HG03196 (cell line): ENCODE data around the gene MCCC1.
A peak's percentile ranks its signal among the peaks of the same experiment; 100 is the strongest.
"Not testable (repeated sequence)": the region's sequence is repeated elsewhere in the genome, so short reads cannot be mapped to it uniquely, and the experiment has no call there.

Experiments
- ATAC-seq: cut with Tn5 transposase; IDR thresholded peaks from one replicate; pipeline ENCODE4 v1.9.1; 2021; ENCODE audit not compliant: unreplicated experiment

MCCC1 gene

DNA sequence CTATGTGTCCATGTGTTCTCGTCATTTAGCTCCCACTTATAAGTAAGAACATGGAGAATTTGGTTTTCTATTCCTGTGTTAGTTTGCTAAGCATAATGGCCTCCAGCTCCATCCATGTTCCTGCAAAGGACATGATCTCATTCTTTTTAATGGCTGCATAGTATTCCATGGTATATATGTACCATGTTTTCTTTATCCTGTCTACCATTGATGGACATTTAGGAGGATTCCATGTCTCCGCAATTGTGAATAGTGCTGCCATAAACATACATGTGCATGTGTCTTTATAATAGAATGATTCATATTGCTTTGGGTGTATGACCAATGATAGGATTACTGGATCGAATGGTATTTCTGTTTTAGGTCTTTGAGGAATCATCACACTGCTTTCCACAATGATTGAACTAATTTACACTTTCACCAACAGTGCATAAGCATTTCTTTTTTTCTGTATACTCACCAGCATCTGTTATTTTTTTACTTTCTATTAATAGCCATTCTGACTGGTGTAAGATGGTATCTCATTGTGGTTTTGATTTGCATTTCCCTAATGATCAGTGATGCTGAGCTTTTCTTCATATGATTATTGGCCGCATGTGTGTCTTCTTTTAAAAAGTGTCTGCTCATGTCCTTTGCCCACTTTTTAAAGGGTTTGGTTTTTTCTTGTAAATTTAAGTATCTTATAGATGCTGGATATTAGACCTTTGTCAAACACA, 105.7 kb downstream of the MCCC1 start:
- not testable (repeated sequence) for ATAC-seq

DNA sequence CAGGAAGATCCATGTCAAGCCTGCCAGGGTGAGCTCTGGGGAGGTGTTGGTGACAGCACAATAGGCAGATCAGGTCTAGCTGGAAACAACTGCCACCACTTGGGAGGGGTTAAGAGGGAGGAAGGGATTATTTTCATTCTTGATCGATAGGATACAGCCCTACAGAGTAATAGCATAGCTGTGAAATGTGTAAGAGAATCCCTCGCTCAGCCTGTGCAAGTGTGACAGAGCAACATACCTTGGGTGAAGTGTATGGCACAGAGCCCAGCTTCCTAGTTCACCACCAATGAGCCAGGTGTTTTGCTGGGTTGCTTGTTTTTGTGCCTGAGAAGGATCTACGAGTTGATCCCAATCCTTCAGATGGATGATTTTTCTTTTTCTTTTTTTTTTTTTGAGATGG, 109.7 kb downstream of the MCCC1 start:
- no peak for ATAC-seq

DNA sequence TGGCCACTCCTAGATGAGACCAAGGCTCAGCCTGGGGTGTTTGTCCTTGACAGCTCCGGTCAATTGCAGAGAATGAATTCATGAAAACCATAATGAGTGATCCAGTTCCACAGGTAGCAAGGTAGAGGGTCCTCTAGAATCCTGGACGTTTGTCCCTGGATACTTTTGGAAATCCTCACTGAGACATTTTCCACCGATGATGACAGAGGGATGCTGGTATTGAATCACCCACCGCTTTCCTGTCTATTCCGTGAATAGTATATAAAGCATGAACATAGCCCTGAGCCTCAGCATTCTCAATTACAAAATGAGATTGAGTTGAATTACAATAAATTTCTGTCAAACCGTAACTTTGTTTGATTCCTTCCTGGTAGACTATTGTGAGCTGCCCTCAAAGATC, 113.3 kb downstream of the MCCC1 start:
- ATAC-seq = no peak

DNA sequence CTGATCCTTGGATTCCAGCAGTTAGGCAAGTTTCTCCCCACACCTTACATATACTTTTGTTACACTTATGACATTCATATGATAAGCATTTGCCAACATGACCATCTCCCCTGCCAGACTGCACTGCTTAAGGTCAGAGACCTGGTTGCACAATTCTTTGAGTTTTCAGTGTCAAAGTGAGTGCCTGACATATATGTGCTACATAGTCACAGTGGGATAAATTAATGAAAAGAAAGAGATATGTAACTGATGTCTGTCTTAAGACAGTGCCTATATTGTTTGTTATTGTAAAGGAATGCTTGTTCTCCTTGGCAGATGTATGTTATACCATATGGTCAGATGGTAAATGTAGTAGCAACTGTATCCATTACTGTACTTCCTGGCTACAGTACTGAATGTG, 115.4 kb downstream of the MCCC1 start:
- no peak for ATAC-seq

DNA sequence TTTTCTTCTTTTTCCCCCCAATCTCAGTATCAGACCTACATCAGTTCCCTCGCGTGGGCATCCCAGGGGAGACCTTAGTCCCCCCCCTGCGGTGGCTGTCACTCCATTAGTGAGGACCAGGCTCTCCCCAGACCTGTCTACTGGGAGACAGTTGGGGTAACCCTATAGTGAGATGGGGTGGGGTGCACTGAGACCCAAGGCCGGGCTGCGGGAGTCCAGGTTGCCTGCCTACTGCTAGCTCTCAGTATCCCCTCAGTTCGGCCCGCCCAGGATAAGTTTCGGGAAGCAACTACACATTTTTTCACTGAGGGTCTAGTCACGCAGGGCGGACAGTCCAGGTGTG, 118.3 kb downstream of the MCCC1 start:
- no peak for ATAC-seq

DNA sequence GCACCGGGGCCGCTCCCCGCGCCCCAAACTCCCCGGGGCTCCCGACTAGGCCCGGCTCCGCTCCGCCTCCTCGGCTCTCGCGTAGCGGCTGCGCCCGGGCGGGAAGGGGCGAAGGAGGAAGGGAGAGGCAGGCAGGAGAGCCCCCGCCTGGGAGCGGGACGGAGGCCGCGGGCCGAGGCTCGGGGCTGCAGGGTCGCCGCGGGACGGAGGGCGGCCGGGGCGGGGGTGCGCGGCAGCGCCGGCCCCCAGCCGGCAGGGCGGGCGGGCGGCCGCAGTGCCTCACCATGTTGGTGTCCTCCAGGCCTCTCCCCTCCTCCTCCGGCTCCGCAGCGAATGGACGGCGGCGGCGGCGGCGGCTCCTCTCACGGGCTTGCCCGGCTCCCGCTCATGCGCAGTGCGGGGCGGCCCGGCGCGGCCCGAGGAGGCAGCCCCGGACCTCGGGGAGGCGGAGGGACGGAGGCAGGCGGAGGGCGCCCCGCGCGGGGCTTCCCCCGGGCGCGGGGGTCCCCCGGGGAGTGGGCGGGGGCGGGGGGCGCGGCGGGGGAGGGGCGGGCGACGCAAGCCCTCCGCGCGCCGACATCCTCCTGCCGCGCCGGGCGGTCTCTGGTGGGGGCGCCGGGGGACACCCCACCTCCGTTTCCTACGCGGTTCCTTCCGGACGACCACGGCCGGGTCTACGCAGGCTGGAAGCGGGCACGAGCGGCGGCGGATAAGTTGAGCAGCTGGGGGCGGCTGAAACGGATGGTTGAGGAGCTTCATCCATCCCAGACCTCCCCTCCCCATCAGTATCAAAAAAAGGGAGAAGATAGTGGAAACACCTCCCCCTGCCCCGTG, 118.9 kb downstream of the MCCC1 start, which contains the start of gene DCUN1D1:
Gene DCUN1D1, minus strand, starts transcription at position 335 of the 834 bp plus-strand sequence. Its CDS starts 49 bp downstream, at position 286.
- ATAC-seq = peak; percentile 80

DNA sequence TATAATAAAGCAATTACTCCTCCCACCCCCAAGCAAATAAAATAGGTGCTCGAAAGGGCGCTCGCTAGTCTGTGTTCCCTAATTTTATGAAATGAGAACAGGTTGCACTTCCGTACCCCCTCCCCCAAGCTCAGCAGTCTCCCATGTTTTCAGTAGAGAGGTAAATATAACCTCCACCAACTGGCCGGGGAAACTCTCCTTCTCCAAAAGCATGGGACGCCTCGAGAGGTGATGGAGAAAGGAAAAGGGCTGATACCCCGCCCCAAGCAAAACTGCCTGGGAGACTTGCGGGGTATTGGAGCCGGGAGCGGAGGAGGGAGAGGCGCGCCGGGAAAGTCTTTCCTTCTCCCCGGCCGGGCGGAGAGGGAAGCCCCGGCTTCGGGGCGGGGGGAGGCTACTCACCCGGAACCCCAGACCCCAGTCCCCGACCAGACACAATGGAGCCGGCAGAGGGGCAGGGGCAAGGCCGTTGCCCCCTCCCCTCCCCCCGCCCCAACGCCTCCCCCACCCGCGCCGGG, 119.6 kb downstream of the MCCC1 start:
- ATAC-seq = peak; percentile 23

DNA sequence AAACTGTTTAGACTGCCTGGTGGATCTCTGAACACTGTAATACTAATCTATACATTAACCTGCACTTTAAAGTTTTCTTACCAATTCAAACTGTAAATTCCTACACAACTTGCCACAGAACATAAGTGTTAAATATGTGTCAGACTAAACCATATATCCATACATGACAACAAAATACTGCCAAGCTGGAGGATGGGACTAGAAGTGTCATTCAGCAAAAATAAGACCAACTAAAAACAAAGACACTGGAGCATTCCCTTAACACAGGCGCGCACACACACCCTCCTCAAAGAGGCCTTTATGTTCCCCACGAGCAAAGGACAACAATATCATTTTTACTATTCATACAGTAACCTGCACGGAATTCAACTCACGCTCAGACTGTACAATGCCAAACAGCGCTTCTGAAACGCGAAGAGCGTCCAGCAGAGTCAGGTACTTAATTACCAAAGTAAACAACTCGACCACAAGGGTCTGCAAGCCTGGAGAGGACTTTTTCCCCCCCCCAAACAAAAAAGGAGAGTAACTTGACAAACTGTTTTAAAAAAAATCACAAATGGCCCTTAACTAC, 120.1 kb downstream of the MCCC1 start:
- no peak for ATAC-seq

DNA sequence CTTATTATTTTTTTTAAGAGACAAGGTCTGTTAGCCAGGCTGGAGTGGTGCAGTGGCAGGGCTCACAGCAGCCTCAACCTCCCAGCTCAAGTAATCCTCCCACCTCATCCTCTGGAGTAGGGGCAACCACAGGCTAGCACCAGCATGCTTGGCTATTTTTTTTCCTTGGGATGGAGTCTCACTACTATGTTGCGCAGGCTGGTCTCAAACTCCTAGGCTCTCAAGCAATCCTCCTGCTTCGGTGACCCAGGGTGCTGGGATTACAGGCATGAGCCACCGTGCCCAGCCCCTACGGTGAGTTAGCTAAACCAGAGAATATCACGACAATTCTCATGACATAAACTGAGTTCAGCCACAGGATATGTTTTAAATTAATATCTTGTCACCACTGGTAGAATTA, 120.9 kb downstream of the MCCC1 start:
- ATAC-seq = no peak

DNA sequence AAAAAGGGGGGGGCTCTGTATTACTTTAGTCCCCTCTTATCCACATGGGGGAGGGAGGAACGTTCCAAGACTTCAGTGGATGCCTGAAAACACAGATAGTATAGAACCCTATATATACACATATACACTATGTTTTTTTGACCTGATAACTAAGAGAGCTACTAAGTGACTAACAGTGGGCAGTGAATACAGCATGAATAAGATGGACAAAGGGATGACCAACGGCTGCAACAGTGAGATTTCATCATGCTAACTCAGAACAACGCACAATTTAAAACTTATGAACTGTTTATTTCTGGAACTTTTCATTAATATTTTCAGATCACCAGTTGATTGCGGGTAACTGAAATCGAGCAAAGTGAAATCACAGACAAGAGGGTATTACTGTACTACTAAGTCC, 126.2 kb downstream of the MCCC1 start:
- ATAC-seq = no peak

DNA sequence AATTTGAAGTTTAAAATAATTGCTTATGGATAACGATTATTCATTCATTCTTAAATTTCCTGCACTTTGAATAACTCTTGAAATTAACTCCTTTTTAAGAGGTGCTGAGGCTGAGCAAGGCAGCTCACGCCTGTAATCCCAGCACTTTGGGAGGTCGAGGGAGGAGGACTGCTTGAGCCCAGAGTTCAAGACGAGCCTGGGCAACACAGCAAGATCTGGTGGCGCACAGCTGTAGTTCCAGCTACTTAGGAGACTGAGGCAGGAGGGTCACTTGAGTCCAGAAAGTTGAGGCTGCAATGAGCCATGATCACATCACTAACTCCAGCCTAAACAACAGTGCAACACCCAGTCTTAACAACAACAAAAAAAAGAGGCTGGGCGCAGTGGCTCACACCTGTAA, 126.9 kb downstream of the MCCC1 start:
- no peak for ATAC-seq

DNA sequence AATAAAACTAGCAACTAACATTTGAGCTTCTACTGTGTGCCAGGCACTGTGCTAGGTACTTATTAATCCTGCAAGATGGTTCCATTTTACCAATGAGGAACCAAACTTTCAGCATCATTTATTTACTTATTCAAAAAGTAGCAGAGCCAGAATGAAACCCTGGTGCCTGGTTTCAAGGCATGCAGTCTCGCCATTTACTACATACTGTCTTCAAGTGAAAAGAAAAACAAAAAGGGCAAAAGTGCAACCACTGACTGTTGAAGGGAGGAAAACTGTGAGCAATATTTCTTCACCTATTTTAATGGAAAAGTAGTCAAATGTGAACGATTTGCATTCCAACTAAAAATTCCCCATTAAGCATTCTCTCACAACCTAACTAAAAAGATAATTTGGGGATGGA, 127.7 kb downstream of the MCCC1 start:
- peak; percentile 52 for ATAC-seq

DNA sequence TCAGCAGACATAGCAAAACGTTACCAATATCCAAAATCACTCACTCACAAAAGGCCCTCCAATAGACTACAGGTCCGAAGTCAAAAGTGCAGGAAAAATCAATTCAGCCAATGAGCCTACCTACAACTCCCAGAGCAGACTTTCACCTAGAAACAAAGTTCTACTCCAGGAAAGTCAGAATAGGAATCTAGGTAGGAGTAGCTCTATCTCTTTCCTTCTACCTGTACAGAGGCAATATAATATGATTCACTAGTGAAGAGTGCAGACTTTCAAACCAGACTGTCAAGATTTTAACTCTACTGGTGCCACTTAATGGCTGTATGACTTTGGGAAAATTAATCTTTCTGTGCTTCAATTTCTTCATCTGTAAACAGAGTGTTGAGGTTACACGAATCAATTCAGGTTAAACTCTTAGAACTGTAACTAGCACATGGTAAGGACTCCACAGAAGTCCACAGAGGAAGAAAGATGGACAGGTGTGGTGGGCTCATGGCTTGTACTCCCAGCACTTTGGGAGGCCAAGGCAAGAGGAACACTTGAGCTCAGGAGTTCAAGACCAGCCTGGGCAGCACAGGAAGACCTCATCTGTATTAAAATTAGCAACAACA, 128.4 kb downstream of the MCCC1 start:
- ATAC-seq = no peak

DNA sequence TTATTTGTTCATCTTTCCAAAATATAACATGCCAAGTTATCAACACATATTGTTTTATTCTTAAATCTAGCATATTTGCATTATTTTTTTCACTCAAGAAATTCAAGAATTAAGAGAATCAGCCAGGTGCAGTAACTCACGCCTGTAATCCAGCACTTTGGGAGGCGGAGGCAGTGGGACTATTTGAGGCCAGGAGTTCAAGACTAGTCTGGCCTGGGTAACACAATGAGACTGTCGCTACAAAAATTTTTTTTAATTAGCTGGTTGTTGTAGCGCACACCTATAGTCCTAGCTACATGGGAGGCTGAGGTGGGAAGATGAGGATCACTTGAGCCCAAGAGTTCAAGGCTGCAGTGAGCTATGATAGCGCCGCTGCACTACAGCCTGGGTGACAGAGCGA, 129.4 kb downstream of the MCCC1 start:
- no peak for ATAC-seq

DNA sequence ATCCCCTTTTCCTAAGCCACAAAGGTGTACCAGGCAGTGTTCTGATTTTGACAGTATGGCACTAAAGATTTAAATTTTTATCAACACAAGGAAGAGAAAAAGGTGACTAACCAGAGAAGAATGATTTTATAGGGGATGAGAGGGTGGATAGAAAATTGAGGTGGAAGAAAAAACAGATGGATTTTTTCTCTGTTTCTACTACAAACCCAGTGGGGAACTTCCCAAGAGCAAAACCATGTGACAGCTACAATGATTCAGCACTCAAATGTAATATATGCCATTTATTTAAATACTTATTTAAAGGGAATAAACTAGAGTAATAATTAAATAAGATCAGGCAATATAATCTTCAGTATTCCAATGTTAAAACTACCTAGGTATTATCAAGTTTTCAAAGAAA, 130.0 kb downstream of the MCCC1 start:
- no peak for ATAC-seq

DNA sequence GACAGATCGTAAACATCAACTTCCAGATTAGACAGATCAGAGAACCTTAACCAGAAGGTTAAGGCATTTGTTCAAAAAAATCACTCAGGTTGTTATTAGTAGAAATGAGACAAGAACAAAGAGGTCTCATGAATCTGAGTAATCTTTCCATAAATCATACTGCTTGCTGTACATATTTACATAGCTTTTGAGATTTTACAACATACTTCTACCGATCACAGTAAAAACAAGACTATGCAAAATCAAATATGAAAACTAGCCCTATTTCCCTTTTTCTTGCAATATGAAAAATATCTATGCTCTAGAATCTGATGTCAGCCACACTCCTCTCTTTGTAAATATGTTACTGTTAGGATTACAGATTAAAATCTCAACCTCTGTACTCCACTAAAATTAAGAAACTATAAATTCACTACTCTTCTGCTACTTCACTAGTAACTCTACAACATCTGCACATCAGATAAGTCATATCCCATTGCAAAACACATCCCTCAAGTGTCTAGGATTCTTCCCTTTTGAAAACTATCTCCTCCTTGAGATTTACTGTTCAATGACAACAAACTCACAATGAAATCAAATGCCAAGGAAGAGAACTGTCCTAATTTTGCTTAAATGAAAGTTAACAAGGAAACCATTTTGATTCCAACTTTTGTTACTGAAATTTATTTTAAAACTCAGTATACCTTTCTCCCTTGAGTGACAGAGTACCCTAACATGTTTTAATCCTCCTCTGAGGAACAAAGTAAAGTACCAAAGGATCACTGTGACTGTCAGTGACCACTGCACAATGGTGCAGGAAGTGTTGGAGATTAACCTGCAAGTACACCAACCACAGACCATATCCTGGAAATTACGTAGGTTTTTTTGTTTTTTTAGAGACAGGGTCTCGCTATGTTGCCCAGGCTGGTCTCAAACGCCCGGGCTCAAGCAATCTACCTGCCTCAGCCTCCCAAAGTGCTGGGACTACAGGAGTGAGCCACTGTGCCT, 131.8 kb downstream of the MCCC1 start:
- peak; percentile 48 for ATAC-seq

DNA sequence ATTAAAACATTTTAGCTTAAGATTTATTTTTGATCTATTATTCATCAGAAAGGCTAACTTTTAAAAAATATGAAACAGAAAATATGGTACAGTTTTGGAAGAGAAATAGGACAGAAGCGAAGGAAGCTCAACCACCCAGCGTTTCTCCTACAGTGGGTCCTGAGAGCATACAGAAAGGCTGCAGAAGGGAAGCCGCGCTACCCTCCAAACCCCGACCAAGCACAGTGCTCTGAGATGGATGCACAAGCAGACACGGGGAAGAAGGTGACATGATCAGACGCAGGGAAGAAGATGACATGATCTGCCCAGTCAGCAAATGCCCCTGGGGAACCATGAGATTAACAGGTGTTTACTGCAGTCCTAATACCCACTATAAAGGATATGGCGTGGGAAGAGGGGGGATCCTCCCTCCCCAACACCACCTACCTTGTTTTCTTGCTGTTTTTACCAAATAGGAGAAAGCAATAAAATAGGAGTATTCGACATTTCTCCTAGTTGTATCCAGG, 133.4 kb downstream of the MCCC1 start:
- no peak for ATAC-seq
